ENCODE measurements around the gene TPM1. TPM values are rescaled to one million over a fixed set of nuclear protein-coding genes. Genes with fewer than 3 reads are reported as not detected.

TPM1 gene
- total and polyA plus RNA-seq, 2 of the 4 experiments (the other 2 are of a cell fraction), result 661 to 1,623 TPM

DNA sequence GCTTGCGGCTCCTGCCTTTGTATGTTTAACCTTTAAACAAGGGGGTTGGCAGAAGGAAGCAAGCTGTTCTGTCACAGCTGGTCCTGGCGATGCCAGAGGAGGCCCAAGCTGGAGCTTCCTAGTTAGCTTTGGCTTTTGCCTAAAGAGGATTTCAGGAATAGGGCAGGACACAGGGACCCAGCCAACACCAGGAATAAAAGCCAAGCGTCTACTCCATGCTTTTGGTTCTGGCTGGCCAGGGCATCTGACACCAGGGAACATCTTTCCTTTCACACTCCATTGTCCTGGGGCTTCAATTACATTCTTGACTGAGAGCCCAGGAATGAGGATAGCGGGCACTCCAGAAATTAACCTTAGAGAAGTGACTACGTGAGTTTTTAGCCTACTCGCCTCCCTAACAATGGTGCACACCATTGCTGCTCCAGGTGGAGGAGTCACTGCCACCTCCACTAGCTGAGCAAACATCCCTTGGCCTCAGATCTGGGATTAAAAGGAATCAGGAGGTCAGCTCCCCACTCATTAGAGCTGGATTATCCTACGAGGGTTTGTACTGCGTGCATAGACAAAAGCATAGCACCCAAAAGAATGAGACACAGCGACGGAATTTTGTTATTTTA, 38.2 kb downstream of the TPM1 start:
- Histone ChIP-seq H4K91ac (ENCODE audit: insufficient read depth, low read depth, low read length) (peak overlapping the region; percentile 76), H2AK9ac (replicated peaks; ENCODE audit: low read depth, low read length, poor library complexity) (peak overlapping the region; percentile 90), H3K4ac (ENCODE audit: low read depth, low read length) (peak overlapping the region; percentile 74), H3K27ac (ENCODE audit: insufficient read depth, low read length) (no peak overlapping the region), H3K4me1 (ENCODE audit: control insufficient read depth, insufficient read depth, low read length) (peaks cover 16% of the 10 kb centered on the region), H3K79me1 (ENCODE audit: low read depth in 1 of 2, low read length in 2 of 2) (no peaks in the 10 kb centered on the region), H3K14ac (replicated peaks; ENCODE audit: low read depth, low read length) (peak overlapping the region; percentile 69), H2BK20ac (ENCODE audit: low read depth, low read length) (peak overlapping the region; percentile 76), H3K23ac (ENCODE audit: low read depth, low read length) (peak overlapping the region; percentile 20; the same call in 1 of the 2 replicates), H3K56ac (ENCODE audit: extremely low read depth, insufficient read depth, low read length) (no peak overlapping the region), H2BK15ac (ENCODE audit: low read depth, low read length) (peak overlapping the region; percentile 79; the same call in 2 of the 3 replicates), H3K9me3 (ENCODE audit: control insufficient read depth, insufficient read depth, low read length) (no peaks in the 10 kb centered on the region), H4K20me1 (ENCODE audit: insufficient read depth, low read length) (no peaks in the 10 kb centered on the region), H3K18ac (ENCODE audit: low read depth, low read length) (peak overlapping the region; percentile 66), H3K4me2 (ENCODE audit: low read depth, low read length) (no peak overlapping the region), H3K27me3 (ENCODE audit: control insufficient read depth, insufficient read depth, low read length) (no peaks in the 10 kb centered on the region), H4K5ac (ENCODE audit: low read depth, low read length) (peak overlapping the region; percentile 68), H3K9me1 (ENCODE audit: insufficient read depth, low read length) (peaks cover 9% of the 10 kb centered on the region), H3K9ac (ENCODE audit: low read depth, low read length) (no peak overlapping the region), H2BK5ac (ENCODE audit: low read depth, low read length, poor library complexity, severe bottlenecking) (no peak overlapping the region), H2AK5ac (ENCODE audit: low read depth, low read length) (peak overlapping the region; percentile 95; the same call in 1 of the 2 replicates), H3K36me3 (ENCODE audit: control insufficient read depth, insufficient read depth, low read length) (no peaks in the 10 kb centered on the region), H4K8ac (ENCODE audit: low read depth in 2 of 2, low read length in 2 of 2) (peak overlapping the region in 1 of 2 experiments; percentile 43; a peak in 2 of 4 replicates), H2AFZ (replicated peaks; ENCODE audit: low read length, poor library complexity) (peak overlapping the region; percentile 81), H2BK120ac (ENCODE audit: low read depth, low read length) (peak overlapping the region; percentile 83), H3K4me3 (ENCODE audit: insufficient read depth, low read depth, low read length) (no peak overlapping the region)
- peak; percentile 16; the same call in 1 of the 2 replicates for ATAC-seq (ENCODE audit: low read depth)
- no peak for DNase-seq
- ChIA-PET CTCF (interaction anchor here (0.9 to 1.5 kb wide), 2 partner anchors 14 to 33 kb away, joined by 3 to 4 read pairs; no protein-coding TSS in a partner anchor), POLR2A (ENCODE audit: unreplicated experiment) (no interaction called here)
- dilution Hi-C loops (cut with HindIII; ENCODE audit: low sequenced_read_pairs, unreplicated experiment) (no loop called here), intact Hi-C loops (cut with micrococcal nuclease) (no loop called here), in situ Hi-C loops (cut with MboI; ENCODE audit: low sequenced_read_pairs) (no loop called here)
- TF ChIP-seq MAFK (IDR thresholded peaks at IDR 0.05; ENCODE audit: low read depth, low read length) (no peak), CEBPB (IDR thresholded peaks at IDR 0.05; ENCODE audit: low read depth, low read length) (no peak)
- TF ChIP-seq, protein P1, sequence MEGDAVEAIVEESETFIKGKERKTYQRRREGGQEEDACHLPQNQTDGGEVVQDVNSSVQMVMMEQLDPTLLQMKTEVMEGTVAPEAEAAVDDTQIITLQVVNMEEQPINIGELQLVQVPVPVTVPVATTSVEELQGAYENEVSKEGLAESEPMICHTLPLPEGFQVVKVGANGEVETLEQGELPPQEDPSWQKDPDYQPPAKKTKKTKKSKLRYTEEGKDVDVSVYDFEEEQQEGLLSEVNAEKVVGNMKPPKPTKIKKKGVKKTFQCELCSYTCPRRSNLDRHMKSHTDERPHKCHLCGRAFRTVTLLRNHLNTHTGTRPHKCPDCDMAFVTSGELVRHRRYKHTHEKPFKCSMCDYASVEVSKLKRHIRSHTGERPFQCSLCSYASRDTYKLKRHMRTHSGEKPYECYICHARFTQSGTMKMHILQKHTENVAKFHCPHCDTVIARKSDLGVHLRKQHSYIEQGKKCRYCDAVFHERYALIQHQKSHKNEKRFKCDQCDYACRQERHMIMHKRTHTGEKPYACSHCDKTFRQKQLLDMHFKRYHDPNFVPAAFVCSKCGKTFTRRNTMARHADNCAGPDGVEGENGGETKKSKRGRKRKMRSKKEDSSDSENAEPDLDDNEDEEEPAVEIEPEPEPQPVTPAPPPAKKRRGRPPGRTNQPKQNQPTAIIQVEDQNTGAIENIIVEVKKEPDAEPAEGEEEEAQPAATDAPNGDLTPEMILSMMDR (conservative IDR thresholded peaks at IDR 0.05; ENCODE audit: low read depth, low read length), result no peak
- BruUV-seq (replicated peaks), result no TSS peak
- WGBS, 2 experiments (ENCODE audit: extremely low coverage in 2 of 2, insufficient read length in 1 of 2), result no CpG with 5 or more reads among the region's 10 CpGs
